SK-N-MC (cell line): ENCODE results near the gene NFE2.

Source experiments
- EZH2 ChIP-seq: fragments of 200-600 bp; sonication (generic); IDR thresholded peaks from one replicate; pipeline ENCODE4 v1.6.1; 2017; ENCODE audit warnings: antibody characterized with exemption
- FOXP2 ChIP-seq: optimal IDR thresholded peaks from 2 replicates; pipeline ENCODE3; 2011; ENCODE audit warnings: mild to moderate bottlenecking, moderate library complexity; ENCODE audit not compliant: insufficient read depth; ENCODE audit errors: extremely low read length, control extremely low read depth
- POLR2AphosphoS5 ChIP-seq: IDR thresholded peaks from 2 replicates; pipeline ENCODE4 v1.6.1; 2012; ENCODE audit warnings: mild to moderate bottlenecking, low read depth, low read length, borderline replicate concordance

DNA sequence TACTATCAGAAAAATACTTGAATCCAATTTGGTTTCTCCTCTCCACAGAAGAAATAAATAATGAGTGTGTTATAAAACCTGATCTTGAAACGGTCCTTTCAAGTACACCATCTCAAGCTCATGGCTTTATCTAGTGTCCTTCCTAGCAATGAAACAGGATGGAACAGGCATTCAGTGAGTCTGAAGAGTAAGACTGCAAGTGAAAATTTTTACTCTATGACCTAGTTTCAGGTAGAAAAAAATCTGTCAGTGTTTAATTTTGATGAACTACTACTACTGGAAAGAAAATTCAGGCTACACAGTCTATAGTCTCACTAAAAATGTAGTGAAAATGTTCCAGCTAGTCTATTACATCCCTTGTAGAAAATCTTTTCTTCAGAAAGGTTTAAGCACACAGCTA is 28.6 kb downstream of the NFE2 start:
- TF ChIP-seq EZH2: no peak
- no peak for TF ChIP-seq POLR2AphosphoS5
- TF ChIP-seq FOXP2: no peak
